ENCODE data around the gene ARL2BP. TPM values are rescaled to one million over a fixed set of nuclear protein-coding genes. Genes with fewer than 3 reads are reported as not detected.
A peak's percentile ranks its signal among the peaks of the same experiment; 100 is the strongest.

The ARL2BP gene
- total RNA-seq, 2 experiments from 2014 or later = 26.6 to 31.2 TPM

- no peak for DNase-seq (ENCODE audit: low spot score)
- Histone ChIP-seq H3K9me3 (ENCODE audit: low read length) (no peaks in the 10 kb centered on the region), H3K4me1 (ENCODE audit: insufficient read depth, low read length, poor library complexity, severe bottlenecking) (no peaks in the 10 kb centered on the region), H4K20me1 (ENCODE audit: insufficient read depth, low read length) (no peaks in the 10 kb centered on the region), H3K4me3 (ENCODE audit: low read depth, low read length, poor library complexity, severe bottlenecking) (no peak overlapping the region), H3K36me3 (ENCODE audit: insufficient read depth, low read length) (no peaks in the 10 kb centered on the region), H3K4me2 (ENCODE audit: low read length) (no peak overlapping the region), H3K79me2 (ENCODE audit: insufficient read depth, low read depth, low read length) (no peaks in the 10 kb centered on the region), H3K27ac (ENCODE audit: low read depth, low read length, poor library complexity, severe bottlenecking) (no peak overlapping the region), H2AFZ (ENCODE audit: low read length) (0 out of 2 replicates have a peak overlapping the region, but pooled peaks have one; percentile 27), H3K9me2 (ENCODE audit: insufficient read depth, low read length) (no peaks in the 10 kb centered on the region)
- intact Hi-C loops (cut with micrococcal nuclease; ENCODE audit: unreplicated experiment) = no loop called here
- TF ChIP-seq EZH2phosphoT487 (IDR thresholded peaks at IDR 0.05; ENCODE audit: borderline replicate concordance, low read depth, low read length) = no peak
- TF ChIP-seq CTCF (conservative IDR thresholded peaks at IDR 0.05; ENCODE audit: low read length) = no peak
- ChIA-PET POLR2A (interaction anchor here (0.5 to 0.9 kb wide), 3 partner anchors 33 to 82 kb away, joined by 3 to 4 read pairs (median 4); no protein-coding TSS in a partner anchor), CTCF (ENCODE audit: unreplicated experiment) (no interaction called here)
- BruUV-seq (replicated peaks) = no TSS peak
These were observed 24.0 kb downstream of the ARL2BP start for GRCh38 chr16:57268804-57269800.

- no peaks in the 10 kb centered on the region for H3K4me1 ChIP-seq (ENCODE audit: insufficient read depth, low read length, poor library complexity, severe bottlenecking)
- ChIA-PET POLR2A (no interaction called here), CTCF (ENCODE audit: unreplicated experiment) (no interaction called here)
- TF ChIP-seq EZH2phosphoT487 (IDR thresholded peaks at IDR 0.05; ENCODE audit: borderline replicate concordance, low read depth, low read length) (no peak), CTCF (conservative IDR thresholded peaks at IDR 0.05; ENCODE audit: low read length) (no peak)
- no TSS peak for BruUV-seq (replicated peaks)
- H2AFZ ChIP-seq (ENCODE audit: low read length) = no peak overlapping the region
- H3K4me3 ChIP-seq (ENCODE audit: low read depth, low read length, poor library complexity, severe bottlenecking) = no peak overlapping the region
- no peaks in the 10 kb centered on the region for H3K9me2 ChIP-seq (ENCODE audit: insufficient read depth, low read length)
- DNase-seq (ENCODE audit: low spot score) = no peak
- no peak overlapping the region for H3K27ac ChIP-seq (ENCODE audit: low read depth, low read length, poor library complexity, severe bottlenecking)
- no peaks in the 10 kb centered on the region for H3K9me3 ChIP-seq (ENCODE audit: low read length)
- no peaks in the 10 kb centered on the region for H3K36me3 ChIP-seq (ENCODE audit: insufficient read depth, low read length)
- intact Hi-C loops (cut with micrococcal nuclease; ENCODE audit: unreplicated experiment) = no loop called here
- H4K20me1 ChIP-seq (ENCODE audit: insufficient read depth, low read length) = no peaks in the 10 kb centered on the region
- no peaks in the 10 kb centered on the region for H3K79me2 ChIP-seq (ENCODE audit: insufficient read depth, low read depth, low read length)
- no peak overlapping the region for H3K4me2 ChIP-seq (ENCODE audit: low read length)
These were observed 25.4 kb downstream of the ARL2BP start for GRCh38 chr16:57270221-57271062.

Data from OCI-LY7 (cell line).